HepG2 (cell line): ENCODE measurements around the gene VPS26A. TPM values are rescaled to one million over a fixed set of nuclear protein-coding genes. Genes with fewer than 3 reads are reported as not detected.
A peak's percentile ranks its signal among the peaks of the same experiment; 100 is the strongest.

Experiments used
- BORCS8-MEF2B ChIP-seq: sonication (generic); formaldehyde crosslinking; IDR thresholded peaks from 2 replicates; pipeline ENCODE4 v1.8.0; 2022; ENCODE audit warnings: mild to moderate bottlenecking, missing genetic modification reagents
- CCDC6 ChIP-seq: sonication (generic); formaldehyde crosslinking; IDR thresholded peaks from 2 replicates; pipeline ENCODE4 v1.8.1; 2022; ENCODE audit warnings: mild to moderate bottlenecking, missing genetic modification reagents, moderate library complexity
- CHD4 ChIP-seq: fragments of 200-600 bp; sonication (generic); IDR thresholded peaks from 2 replicates; pipeline ENCODE4 v1.7.0; 2017; ENCODE audit warnings: mild to moderate bottlenecking, low read length, borderline replicate concordance
- HNF1B ChIP-seq: sonication (generic); formaldehyde crosslinking; IDR thresholded peaks from 2 replicates; pipeline ENCODE4 v1.5.1; 2020; ENCODE audit warnings: mild to moderate bottlenecking, moderate library complexity, missing genetic modification reagents
- HNRNPL ChIP-seq: fragments of 200-400 bp; formaldehyde crosslinking; IDR thresholded peaks from 2 replicates; pipeline ENCODE4 v1.6.1; 2017; ENCODE audit warnings: mild to moderate bottlenecking, low read depth, low read length
- MED1 ChIP-seq: sonication (generic); formaldehyde crosslinking; IDR thresholded peaks from 2 replicates; pipeline ENCODE4 v1.4.0; 2020; ENCODE audit warnings: missing genetic modification reagents
- NONO ChIP-seq, 2 experiments: fragments of 450-650 bp in 1 of 2; sonication (generic) in 1 of 2; formaldehyde crosslinking in 1 of 2; IDR thresholded peaks in 1 of 2; conservative IDR thresholded peaks in 1 of 2; 2 replicates each; pipeline versions ENCODE4 v1.6.1 to v1.8.0; 2017 to 2022; ENCODE audit warnings: mild to moderate bottlenecking in 1 of 2, missing genetic modification reagents in 1 of 2, moderate library complexity in 1 of 2
- RFX1 ChIP-seq: fragments of 450-650 bp; IDR thresholded peaks from 2 replicates; pipeline ENCODE4 v1.6.1; 2017
- ZC3H4 ChIP-seq: sonication (generic); formaldehyde crosslinking; IDR thresholded peaks from 2 replicates; pipeline ENCODE4 v1.4.0; 2020; ENCODE audit warnings: missing genetic modification reagents, borderline replicate concordance
- ZFP91 ChIP-seq: sonication (generic); formaldehyde crosslinking; IDR thresholded peaks from 2 replicates; pipeline ENCODE4 v1.9.0; 2022; ENCODE audit warnings: missing genetic modification reagents, mild to moderate bottlenecking, borderline replicate concordance
- ZNF280D ChIP-seq: sonication (generic); formaldehyde crosslinking; IDR thresholded peaks from 2 replicates; pipeline ENCODE4 v1.5.1; 2020; ENCODE audit warnings: mild to moderate bottlenecking, missing genetic modification reagents
- ZNF3 ChIP-seq: IDR thresholded peaks from 2 replicates; pipeline ENCODE4 v1.7.0; 2017; ENCODE audit warnings: inconsistent platforms
- ZNF530 ChIP-seq: sonication (generic); formaldehyde crosslinking; IDR thresholded peaks from 2 replicates; pipeline ENCODE4 v1.5.0; 2020; ENCODE audit warnings: low read depth, mild to moderate bottlenecking, missing genetic modification reagents
- polyA plus RNA-seq, 8 experiments: library from polyadenylated mRNA; depleted of rRNA in 3 of 8; stranded (reverse) in 7 of 8; unstranded in 1 of 8; fragments of >200 nt; fragmentation: Illumina TruSeq in 4 of 8; extraction: Trizol in 4 of 8; gene quantifications; 2 replicates each; pipeline versions ENCODE4 v1.2.1 to v1.2.3, GENCODE V29; 2011 to 2016; ENCODE audit warnings: low read depth in 4 of 8, missing spikeins in 1 of 8, mixed read lengths in 1 of 8; ENCODE audit not compliant: insufficient read depth in 1 of 8
- total RNA-seq, 5 experiments: library from RNA; depleted of rRNA; stranded (reverse); fragments of >200 nt; fragmentation: Illumina TruSeq; extraction: Trizol; gene quantifications; 2 replicates each; pipeline ENCODE4 v1.2.3, GENCODE V29; 2016; ENCODE audit warnings: low read depth in 1 of 5
- TF ChIP-seq, protein P1 (sequence below): sonication (generic); formaldehyde crosslinking; IDR thresholded peaks from 2 replicates; pipeline ENCODE4 v1.9.0; 2021; ENCODE audit warnings: mild to moderate bottlenecking, missing genetic modification reagents

The VPS26A gene
- total and polyA plus RNA-seq, 2 of the 13 experiments (the other 11 are each of a cell fraction or from before 2014, with no cell fraction given) = 12.9 to 32.6 TPM

DNA sequence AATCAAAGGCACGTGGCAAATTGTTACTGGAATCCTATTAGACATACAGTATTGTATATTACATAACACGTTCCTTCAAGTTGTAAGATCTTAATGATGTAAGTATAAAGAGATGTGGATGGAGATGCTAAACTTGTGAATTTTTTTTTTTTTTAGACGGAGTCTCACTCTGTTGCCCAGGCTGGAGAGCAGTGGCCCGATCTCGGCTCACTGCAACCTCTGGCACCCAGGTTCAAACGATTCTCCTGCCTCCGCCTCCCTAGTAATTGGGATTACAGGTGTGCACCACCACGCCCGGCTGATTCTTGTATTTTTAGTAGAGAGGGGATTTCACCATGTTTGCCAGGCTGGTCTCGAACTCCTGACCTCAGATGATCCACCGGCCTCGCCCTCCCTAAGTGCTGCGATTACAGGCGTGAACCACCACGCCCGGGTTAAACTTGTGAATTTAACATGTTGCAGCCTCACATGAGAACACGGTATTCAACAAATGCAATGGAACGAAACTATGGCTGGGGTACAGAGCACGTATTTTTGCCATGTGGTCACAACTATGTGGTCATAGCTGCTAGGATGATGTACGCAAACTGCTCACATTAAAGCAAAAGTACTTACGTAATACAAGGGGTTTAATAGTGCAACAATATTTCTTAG lies 55.2 kb downstream of the VPS26A start (continued):
- TF ChIP-seq HNF1B = peak; percentile 17
- TF ChIP-seq ZNF3 (CRISPR knock-in tag) = peak; percentile 20; the same call in 1 of the 2 replicates
- no peak for TF ChIP-seq ZNF530 (CRISPR knock-in tag)
- TF ChIP-seq, protein P1, sequence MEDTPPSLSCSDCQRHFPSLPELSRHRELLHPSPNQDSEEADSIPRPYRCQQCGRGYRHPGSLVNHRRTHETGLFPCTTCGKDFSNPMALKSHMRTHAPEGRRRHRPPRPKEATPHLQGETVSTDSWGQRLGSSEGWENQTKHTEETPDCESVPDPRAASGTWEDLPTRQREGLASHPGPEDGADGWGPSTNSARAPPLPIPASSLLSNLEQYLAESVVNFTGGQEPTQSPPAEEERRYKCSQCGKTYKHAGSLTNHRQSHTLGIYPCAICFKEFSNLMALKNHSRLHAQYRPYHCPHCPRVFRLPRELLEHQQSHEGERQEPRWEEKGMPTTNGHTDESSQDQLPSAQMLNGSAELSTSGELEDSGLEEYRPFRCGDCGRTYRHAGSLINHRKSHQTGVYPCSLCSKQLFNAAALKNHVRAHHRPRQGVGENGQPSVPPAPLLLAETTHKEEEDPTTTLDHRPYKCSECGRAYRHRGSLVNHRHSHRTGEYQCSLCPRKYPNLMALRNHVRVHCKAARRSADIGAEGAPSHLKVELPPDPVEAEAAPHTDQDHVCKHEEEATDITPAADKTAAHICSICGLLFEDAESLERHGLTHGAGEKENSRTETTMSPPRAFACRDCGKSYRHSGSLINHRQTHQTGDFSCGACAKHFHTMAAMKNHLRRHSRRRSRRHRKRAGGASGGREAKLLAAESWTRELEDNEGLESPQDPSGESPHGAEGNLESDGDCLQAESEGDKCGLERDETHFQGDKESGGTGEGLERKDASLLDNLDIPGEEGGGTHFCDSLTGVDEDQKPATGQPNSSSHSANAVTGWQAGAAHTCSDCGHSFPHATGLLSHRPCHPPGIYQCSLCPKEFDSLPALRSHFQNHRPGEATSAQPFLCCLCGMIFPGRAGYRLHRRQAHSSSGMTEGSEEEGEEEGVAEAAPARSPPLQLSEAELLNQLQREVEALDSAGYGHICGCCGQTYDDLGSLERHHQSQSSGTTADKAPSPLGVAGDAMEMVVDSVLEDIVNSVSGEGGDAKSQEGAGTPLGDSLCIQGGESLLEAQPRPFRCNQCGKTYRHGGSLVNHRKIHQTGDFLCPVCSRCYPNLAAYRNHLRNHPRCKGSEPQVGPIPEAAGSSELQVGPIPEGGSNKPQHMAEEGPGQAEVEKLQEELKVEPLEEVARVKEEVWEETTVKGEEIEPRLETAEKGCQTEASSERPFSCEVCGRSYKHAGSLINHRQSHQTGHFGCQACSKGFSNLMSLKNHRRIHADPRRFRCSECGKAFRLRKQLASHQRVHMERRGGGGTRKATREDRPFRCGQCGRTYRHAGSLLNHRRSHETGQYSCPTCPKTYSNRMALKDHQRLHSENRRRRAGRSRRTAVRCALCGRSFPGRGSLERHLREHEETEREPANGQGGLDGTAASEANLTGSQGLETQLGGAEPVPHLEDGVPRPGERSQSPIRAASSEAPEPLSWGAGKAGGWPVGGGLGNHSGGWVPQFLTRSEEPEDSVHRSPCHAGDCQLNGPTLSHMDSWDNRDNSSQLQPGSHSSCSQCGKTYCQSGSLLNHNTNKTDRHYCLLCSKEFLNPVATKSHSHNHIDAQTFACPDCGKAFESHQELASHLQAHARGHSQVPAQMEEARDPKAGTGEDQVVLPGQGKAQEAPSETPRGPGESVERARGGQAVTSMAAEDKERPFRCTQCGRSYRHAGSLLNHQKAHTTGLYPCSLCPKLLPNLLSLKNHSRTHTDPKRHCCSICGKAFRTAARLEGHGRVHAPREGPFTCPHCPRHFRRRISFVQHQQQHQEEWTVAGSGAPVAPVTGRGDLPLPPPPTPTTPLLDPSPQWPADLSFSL = no peak
- TF ChIP-seq NONO (IDR thresholded peaks at IDR 0.05) = no peak
- TF ChIP-seq NONO (CRISPR knock-in tag; conservative IDR thresholded peaks at IDR 0.05) = peak; percentile 21; the same call in 1 of the 2 replicates
- TF ChIP-seq ZFP91 (CRISPR knock-in tag) = no peak; the same call in 1 of the 2 replicates
- no peak for TF ChIP-seq BORCS8-MEF2B (CRISPR knock-in tag)
- 0 out of 2 replicates have a peak, but pooled peaks have one; percentile 9 for TF ChIP-seq ZNF280D
- no peak for TF ChIP-seq CCDC6 (CRISPR knock-in tag)
- no peak for TF ChIP-seq HNRNPL
- no peak for TF ChIP-seq MED1 (CRISPR knock-in tag)
- peak; percentile 97 for TF ChIP-seq ZC3H4
- no peak for TF ChIP-seq RFX1
- TF ChIP-seq CHD4 = peak; percentile 75; the same call in 1 of the 2 replicates
